Fibroblast of lung (primary cell): Measurements from ENCODE around the gene PKNOX2. TPM values are rescaled to one million over a fixed set of nuclear protein-coding genes. Genes with fewer than 3 reads are reported as not detected.

Source experiments
- DNase-seq, 2 donors: peaks; one replicate each; pipeline versions ENCODE4 v3.0.0 to v3.0.0-alpha.2; 2010; ENCODE audit warnings: low read depth in 2 of 2
- H2AFZ ChIP-seq: 2 replicates; pipeline ENCODE4 v1.5.1; 2012; ENCODE audit warnings: low read length, control low read depth, inconsistent platforms
- H3K27ac ChIP-seq: 2 replicates; pipeline ENCODE4 v1.5.1; 2011; ENCODE audit warnings: low read length, control low read depth; ENCODE audit not compliant: insufficient read depth
- H3K27me3 ChIP-seq: 2 replicates; pipeline ENCODE4 v1.5.1; 2011; ENCODE audit warnings: mild to moderate bottlenecking, low read length; ENCODE audit not compliant: control insufficient read depth, insufficient read depth
- H3K36me3 ChIP-seq: 2 replicates; pipeline ENCODE4 v1.5.1; 2011; ENCODE audit warnings: low read length; ENCODE audit not compliant: control insufficient read depth, insufficient read depth
- H3K4me1 ChIP-seq: 2 replicates; pipeline ENCODE4 v1.5.1; 2011; ENCODE audit warnings: low read length; ENCODE audit not compliant: control insufficient read depth, insufficient read depth; ENCODE audit errors: extremely low read depth
- H3K4me2 ChIP-seq: 2 replicates; pipeline ENCODE4 v1.5.1; 2011; ENCODE audit warnings: low read length, control low read depth; ENCODE audit not compliant: insufficient read depth; ENCODE audit errors: extremely low read depth
- H3K4me3 ChIP-seq, 4 experiments: fragments of 200-600 bp in 1 of 4; sonication (generic) in 1 of 4; replicated peaks in 1 of 4; 2 replicates each; pipeline ENCODE4 v1.5.1; 2011 to 2016; ENCODE audit warnings: low read length in 4 of 4, low read depth in 3 of 4, mild to moderate bottlenecking in 3 of 4, control low read depth in 2 of 4, inconsistent platforms in 1 of 4, mixed read lengths in 1 of 4; ENCODE audit not compliant: insufficient read depth in 1 of 4; ENCODE audit errors: control extremely low read depth in 1 of 4
- H3K79me2 ChIP-seq: 2 replicates; pipeline ENCODE4 v1.5.1; 2012; ENCODE audit warnings: mild to moderate bottlenecking, low read length, inconsistent platforms; ENCODE audit not compliant: control insufficient read depth, insufficient read depth
- H3K9ac ChIP-seq: 2 replicates; pipeline ENCODE4 v1.5.1; 2011; ENCODE audit warnings: mild to moderate bottlenecking, low read length, control low read depth; ENCODE audit not compliant: insufficient read depth
- H3K9me3 ChIP-seq: 2 replicates; pipeline ENCODE4 v1.5.1; 2012; ENCODE audit warnings: low read depth, low read length; ENCODE audit not compliant: control insufficient read depth, insufficient read depth
- H4K20me1 ChIP-seq: 2 replicates; pipeline ENCODE4 v1.5.1; 2011; ENCODE audit warnings: low read length; ENCODE audit not compliant: control insufficient read depth, insufficient read depth; ENCODE audit errors: extremely low read depth
- CTCF ChIP-seq, 2 donors: IDR thresholded peaks in 1 of 2; conservative IDR thresholded peaks in 1 of 2; 1 replicate in 1 of 2; 2 replicates in 1 of 2; pipeline ENCODE4 v1.5.1; 2011 to 2012; ENCODE audit warnings: low read length in 2 of 2, control low read depth in 1 of 2, inconsistent platforms in 1 of 2, low read depth in 1 of 2, mild to moderate bottlenecking in 1 of 2
- EZH2 ChIP-seq: IDR thresholded peaks from 2 replicates; pipeline ENCODE4 v1.5.1; 2012; ENCODE audit warnings: low read length, control low read depth, mild to moderate bottlenecking; ENCODE audit errors: missing control alignments
- polyA plus RNA-seq, 2 donors: library from polyadenylated mRNA; depleted of rRNA in 1 of 2; stranded (reverse) in 1 of 2; unstranded in 1 of 2; fragments of >200 nt; gene quantifications; 2 replicates each; pipeline ENCODE4 v1.2.1, GENCODE V29; 2011 to 2012; ENCODE audit warnings: missing spikeins in 1 of 2
- total RNA-seq: library from RNA; depleted of rRNA; stranded (reverse); fragments of >200 nt; gene quantifications from 2 replicates; pipeline ENCODE4 v1.2.1, GENCODE V29; 2014

PKNOX2 gene
- total and polyA plus RNA-seq, 2 donors (not counting 1 experiment from before 2014, with no cell fraction given), result 0.33 to 2.2 TPM

- Histone ChIP-seq H3K27ac (no peak overlapping the region), H2AFZ (no peak overlapping the region), H3K4me1 (peaks cover 6% of the 10 kb centered on the region), H3K4me3 (no peak overlapping the region), H3K27me3 (peaks cover 7% of the 10 kb centered on the region), H3K79me2 (no peaks in the 10 kb centered on the region), H3K9ac (no peak overlapping the region), H3K36me3 (no peaks in the 10 kb centered on the region), H3K9me3 (no peaks in the 10 kb centered on the region), H3K4me2 (no peak overlapping the region), H4K20me1 (no peaks in the 10 kb centered on the region)
- DNase-seq, result peak in 1 of 2 donors; percentile 19
- TF ChIP-seq CTCF (conservative IDR thresholded peaks at IDR 0.05 in 1 of 2, IDR thresholded peaks at IDR 0.05 in 1 of 2; ENCODE audit: low read depth in 1 of 2, low read length in 2 of 2), result no peak
- TF ChIP-seq EZH2, result no peak
These were observed 32.0 kb upstream of the PKNOX2 start for GRCh38 chr11:125132596-125132995.

DNA sequence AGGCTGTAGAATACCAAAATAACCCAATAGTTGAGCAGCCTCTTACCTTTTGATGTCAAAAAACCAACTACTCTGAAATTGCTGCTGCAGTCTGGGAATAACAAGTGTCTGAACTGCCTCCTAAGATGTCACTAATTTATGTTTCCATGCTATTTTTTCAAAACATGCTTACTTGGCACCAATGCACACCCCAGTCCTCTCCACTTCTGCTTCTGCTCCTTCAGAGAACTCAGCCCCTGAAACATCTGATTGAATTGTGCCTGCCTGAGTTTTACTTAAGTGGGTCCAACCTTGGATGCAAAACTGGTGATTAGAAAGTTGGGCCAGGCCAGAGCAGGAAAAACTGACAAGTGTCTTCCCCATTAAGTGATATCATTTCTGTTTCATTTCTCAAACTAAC, 28.6 kb upstream of the PKNOX2 start:
- no peak for DNase-seq
- Histone ChIP-seq H3K9ac (no peak overlapping the region), H3K27ac (no peak overlapping the region), H4K20me1 (no peaks in the 10 kb centered on the region), H3K4me1 (no peaks in the 10 kb centered on the region), H3K9me3 (no peaks in the 10 kb centered on the region), H3K27me3 (peaks cover 9% of the 10 kb centered on the region), H3K79me2 (no peaks in the 10 kb centered on the region), H3K36me3 (no peaks in the 10 kb centered on the region), H3K4me2 (no peak overlapping the region), H2AFZ (no peak overlapping the region), H3K4me3 (no peak overlapping the region)
- TF ChIP-seq CTCF (conservative IDR thresholded peaks at IDR 0.05 in 1 of 2, IDR thresholded peaks at IDR 0.05 in 1 of 2; ENCODE audit: low read depth in 1 of 2, low read length in 2 of 2), result no peak
- no peak for TF ChIP-seq EZH2

GRCh38 chr11:125138966-125139365, 25.6 kb upstream of the PKNOX2 start:
- H3K27ac ChIP-seq, result no peak overlapping the region
- no peaks in the 10 kb centered on the region for H3K36me3 ChIP-seq
- H3K4me3 ChIP-seq, result no peak overlapping the region
- H3K9me3 ChIP-seq, result no peaks in the 10 kb centered on the region
- TF ChIP-seq EZH2, result no peak
- no peak for TF ChIP-seq CTCF (conservative IDR thresholded peaks at IDR 0.05 in 1 of 2, IDR thresholded peaks at IDR 0.05 in 1 of 2; ENCODE audit: low read depth in 1 of 2, low read length in 2 of 2)
- H3K27me3 ChIP-seq, result peaks cover 6% of the 10 kb centered on the region
- no peaks in the 10 kb centered on the region for H3K4me1 ChIP-seq
- no peak overlapping the region for H2AFZ ChIP-seq
- H4K20me1 ChIP-seq, result no peaks in the 10 kb centered on the region
- H3K4me2 ChIP-seq, result no peak overlapping the region
- H3K9ac ChIP-seq, result no peak overlapping the region
- no peaks in the 10 kb centered on the region for H3K79me2 ChIP-seq
- no peak for DNase-seq
